ENCODE data around the gene RIBC2.
A peak's percentile ranks its signal among the peaks of the same experiment; 100 is the strongest.
"Not testable (repeated sequence)": the region's sequence is repeated elsewhere in the genome, so short reads cannot be mapped to it uniquely, and the experiment has no call there.

The RIBC2 gene

GRCh38 chr22:45425101-45425500, 11.6 kb downstream of the RIBC2 start:
- no peak for DNase-seq

GRCh38 chr22:45425531-45426265, 12.2 kb downstream of the RIBC2 start:
- no peak for DNase-seq

GRCh38 chr22:45426387-45426786, 12.9 kb downstream of the RIBC2 start:
- no peak for DNase-seq

- DNase-seq, result no peak
Measured at GRCh38 chr22:45427114-45427513, 13.6 kb downstream of the RIBC2 start.

- no peak for DNase-seq
Measured at GRCh38 chr22:45428391-45429385, 15.2 kb downstream of the RIBC2 start.

GRCh38 chr22:45429424-45429823, 15.9 kb downstream of the RIBC2 start:
- DNase-seq, result no peak

GRCh38 chr22:45429981-45430775, 16.7 kb downstream of the RIBC2 start:
- DNase-seq, result no peak

GRCh38 chr22:45430871-45431270, 17.4 kb downstream of the RIBC2 start:
- no peak for DNase-seq

GRCh38 chr22:45434981-45435380, 21.5 kb downstream of the RIBC2 start:
- DNase-seq, result no peak

- DNase-seq, result peak; percentile 84
Measured at GRCh38 chr22:45435544-45436139, 22.1 kb downstream of the RIBC2 start.

GRCh38 chr22:45436871-45437517, 23.5 kb downstream of the RIBC2 start:
- peak; percentile 30 for DNase-seq

- DNase-seq, result no peak
Measured at GRCh38 chr22:45438336-45438735, 24.8 kb downstream of the RIBC2 start.

GRCh38 chr22:45440688-45441087, 27.2 kb downstream of the RIBC2 start:
- DNase-seq, result not testable (repeated sequence)

- peak; percentile 42 for DNase-seq
Measured at GRCh38 chr22:45441138-45441537, 27.6 kb downstream of the RIBC2 start.

- no peak for DNase-seq
Measured at GRCh38 chr22:45442116-45442515, 28.6 kb downstream of the RIBC2 start.

GRCh38 chr22:45444168-45444567, 30.7 kb downstream of the RIBC2 start:
- DNase-seq, result no peak

- no peak for DNase-seq
Measured at GRCh38 chr22:45445031-45445710, 31.7 kb downstream of the RIBC2 start.

- DNase-seq, result no peak
Measured at GRCh38 chr22:45446216-45446615, 32.7 kb downstream of the RIBC2 start.

- DNase-seq, result not testable (repeated sequence)
Measured at GRCh38 chr22:45447596-45447995, 34.1 kb downstream of the RIBC2 start.

GRCh38 chr22:45448431-45448830, 34.9 kb downstream of the RIBC2 start:
- no peak for DNase-seq

- DNase-seq, result not testable (repeated sequence)
Measured at GRCh38 chr22:45449442-45449841, 35.9 kb downstream of the RIBC2 start.

Data from activated CD4-positive, alpha-beta T cell treated with anti-CD3 and anti-CD28 coated beads, Interleukin-10, Interleukin-2, amounts not matched to agents 100 ng/mL and 50 ng/mL, durations not matched to agents 16 hours and 8 hours (primary cell).